Measurements from ENCODE around the gene SDK2. TPM values are rescaled to one million over a fixed set of nuclear protein-coding genes. Genes with fewer than 3 reads are reported as not detected.
A peak's percentile ranks its signal among the peaks of the same experiment; 100 is the strongest.

SDK2 gene
- total RNA-seq, 4 donors from 2014 or later: 1.4 to 6.8 (median 3.3) TPM

GRCh38 chr17:73566905-73567782 lies 77.1 kb downstream of the SDK2 start:
- H3K4me1 ChIP-seq: peaks cover 36% of the 10 kb centered on the region
- peaks cover 7% of the 10 kb centered on the region for H3K27me3 ChIP-seq
- H3K36me3 ChIP-seq: no peaks in the 10 kb centered on the region
- no peak overlapping the region for H3K4me3 ChIP-seq
- no peak for TF ChIP-seq POLR2A (IDR thresholded peaks at IDR 0.05)
- no peak for TF ChIP-seq EP300 (IDR thresholded peaks at IDR 0.05)
- TF ChIP-seq POLR2AphosphoS5 (IDR thresholded peaks at IDR 0.05): no peak
- TF ChIP-seq CTCF (IDR thresholded peaks at IDR 0.05): no peak
- peak overlapping the region; percentile 56 for H3K27ac ChIP-seq
- no peak for DNase-seq (ENCODE audit: low spot score in 2 of 2)
- H3K9me3 ChIP-seq: no peaks in the 10 kb centered on the region
- 55% methylated on average over 10 of the region's 11 CpGs for WGBS

GRCh38 chr17:73564843-73565242 lies 79.4 kb downstream of the SDK2 start:
- Histone ChIP-seq H3K9me3 (no peaks in the 10 kb centered on the region), H3K4me1 (peaks cover 43% of the 10 kb centered on the region), H3K27ac (no peak overlapping the region), H3K4me3 (no peak overlapping the region), H3K27me3 (no peaks in the 10 kb centered on the region), H3K36me3 (no peaks in the 10 kb centered on the region)
- no peak for TF ChIP-seq CTCF (IDR thresholded peaks at IDR 0.05)
- TF ChIP-seq POLR2A (IDR thresholded peaks at IDR 0.05): no peak
- TF ChIP-seq EP300 (IDR thresholded peaks at IDR 0.05): no peak
- no peak for TF ChIP-seq POLR2AphosphoS5 (IDR thresholded peaks at IDR 0.05)
- no peak for DNase-seq (ENCODE audit: low spot score in 2 of 2)
- WGBS: 9% methylated on average over 2 of the region's 2 CpGs

- TF ChIP-seq POLR2A (IDR thresholded peaks at IDR 0.05) (no peak), EP300 (IDR thresholded peaks at IDR 0.05) (no peak), CTCF (IDR thresholded peaks at IDR 0.05) (no peak), POLR2AphosphoS5 (IDR thresholded peaks at IDR 0.05) (no peak)
- Histone ChIP-seq H3K4me1 (peaks cover 43% of the 10 kb centered on the region), H3K4me3 (no peak overlapping the region), H3K36me3 (no peaks in the 10 kb centered on the region), H3K27me3 (no peaks in the 10 kb centered on the region), H3K27ac (no peak overlapping the region), H3K9me3 (no peaks in the 10 kb centered on the region)
- WGBS: 42% methylated on average over 9 of the region's 9 CpGs
- DNase-seq (ENCODE audit: low spot score in 2 of 2): no peak
These were observed 81.3 kb downstream of the SDK2 start for GRCh38 chr17:73562896-73563295.

- Histone ChIP-seq H3K27me3 (no peaks in the 10 kb centered on the region), H3K4me3 (no peak overlapping the region), H3K4me1 (peaks cover 35% of the 10 kb centered on the region), H3K9me3 (no peaks in the 10 kb centered on the region), H3K36me3 (no peaks in the 10 kb centered on the region), H3K27ac (no peak overlapping the region)
- DNase-seq (ENCODE audit: low spot score in 2 of 2): no peak
- 58% methylated on average over 9 of the region's 9 CpGs for WGBS
- TF ChIP-seq POLR2AphosphoS5 (IDR thresholded peaks at IDR 0.05) (no peak), POLR2A (IDR thresholded peaks at IDR 0.05) (no peak), CTCF (IDR thresholded peaks at IDR 0.05) (no peak), EP300 (IDR thresholded peaks at IDR 0.05) (no peak)
These were observed 83.1 kb downstream of the SDK2 start for GRCh38 chr17:73561111-73561510.

GRCh38 chr17:73560661-73561060 lies 83.6 kb downstream of the SDK2 start:
- Histone ChIP-seq H3K27me3 (peaks cover 3% of the 10 kb centered on the region), H3K4me3 (no peak overlapping the region), H3K27ac (no peak overlapping the region), H3K36me3 (no peaks in the 10 kb centered on the region), H3K9me3 (no peaks in the 10 kb centered on the region), H3K4me1 (peaks cover 35% of the 10 kb centered on the region)
- no CpG with 5 or more reads among the region's 6 CpGs for WGBS
- no peak for DNase-seq (ENCODE audit: low spot score in 2 of 2)
- TF ChIP-seq POLR2AphosphoS5 (IDR thresholded peaks at IDR 0.05): no peak
- TF ChIP-seq POLR2A (IDR thresholded peaks at IDR 0.05): no peak
